ENCODE results near the gene RAD52.

The RAD52 gene

GRCh38 chr12:884746-885414 is 64.6 kb downstream of the RAD52 start:
- H3K4me3 ChIP-seq (ENCODE audit: insufficient read depth, low read depth, low read length), result no peak overlapping the region
- H3K9me3 ChIP-seq (ENCODE audit: control insufficient read depth, low read length), result no peaks in the 10 kb centered on the region
- no peaks in the 10 kb centered on the region for H3K27me3 ChIP-seq (ENCODE audit: control insufficient read depth, insufficient read depth, low read length, poor library complexity, severe bottlenecking)
- H3K27ac ChIP-seq (ENCODE audit: insufficient read depth, low read depth, low read length, poor library complexity, severe bottlenecking), result no peak overlapping the region
- H3K36me3 ChIP-seq (ENCODE audit: control insufficient read depth, insufficient read depth, low read length), result peaks cover 83% of the 10 kb centered on the region
- no peaks in the 10 kb centered on the region for H3K4me1 ChIP-seq (ENCODE audit: control insufficient read depth, insufficient read depth, low read length)
- WGBS, 2 experiments, result 96 to 97% methylated on average over 5 of the region's 5 CpGs

GRCh38 chr12:880656-881055 is 68.8 kb downstream of the RAD52 start:
- Histone ChIP-seq H3K9me3 (ENCODE audit: control insufficient read depth, low read length) (no peaks in the 10 kb centered on the region), H3K27ac (ENCODE audit: insufficient read depth, low read depth, low read length, poor library complexity, severe bottlenecking) (no peak overlapping the region), H3K4me3 (ENCODE audit: insufficient read depth, low read depth, low read length) (no peak overlapping the region), H3K4me1 (ENCODE audit: control insufficient read depth, insufficient read depth, low read length) (no peaks in the 10 kb centered on the region), H3K27me3 (ENCODE audit: control insufficient read depth, insufficient read depth, low read length, poor library complexity, severe bottlenecking) (no peaks in the 10 kb centered on the region), H3K36me3 (ENCODE audit: control insufficient read depth, insufficient read depth, low read length) (peaks cover 71% of the 10 kb centered on the region)
- 87 to 91% methylated on average over 4 of the region's 4 CpGs for WGBS, 2 experiments

DNA sequence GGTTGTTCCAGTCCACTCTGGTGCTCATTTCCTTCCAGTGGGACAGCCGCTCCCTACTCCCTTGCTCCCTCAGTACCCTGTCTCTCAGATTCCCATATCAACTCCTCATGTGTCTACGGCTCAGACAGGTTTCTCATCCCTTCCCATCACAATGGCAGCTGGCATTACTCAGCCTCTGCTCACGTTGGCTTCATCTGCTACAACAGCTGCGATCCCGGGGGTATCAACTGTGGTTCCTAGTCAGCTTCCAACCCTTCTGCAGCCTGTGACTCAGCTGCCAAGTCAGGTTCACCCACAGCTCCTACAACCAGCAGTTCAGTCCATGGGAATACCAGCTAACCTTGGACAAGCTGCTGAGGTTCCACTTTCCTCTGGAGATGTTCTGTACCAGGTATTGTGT is 69.9 kb downstream of the RAD52 start:
- H3K9me3 ChIP-seq (ENCODE audit: control insufficient read depth, low read length), result no peaks in the 10 kb centered on the region
- H3K27ac ChIP-seq (ENCODE audit: insufficient read depth, low read depth, low read length, poor library complexity, severe bottlenecking), result no peak overlapping the region
- no peak overlapping the region for H3K4me3 ChIP-seq (ENCODE audit: insufficient read depth, low read depth, low read length)
- 94 to 95% methylated on average over 5 of the region's 5 CpGs for WGBS, 2 experiments
- no peaks in the 10 kb centered on the region for H3K27me3 ChIP-seq (ENCODE audit: control insufficient read depth, insufficient read depth, low read length, poor library complexity, severe bottlenecking)
- peaks cover 61% of the 10 kb centered on the region for H3K36me3 ChIP-seq (ENCODE audit: control insufficient read depth, insufficient read depth, low read length)
- H3K4me1 ChIP-seq (ENCODE audit: control insufficient read depth, insufficient read depth, low read length), result no peaks in the 10 kb centered on the region

DNA sequence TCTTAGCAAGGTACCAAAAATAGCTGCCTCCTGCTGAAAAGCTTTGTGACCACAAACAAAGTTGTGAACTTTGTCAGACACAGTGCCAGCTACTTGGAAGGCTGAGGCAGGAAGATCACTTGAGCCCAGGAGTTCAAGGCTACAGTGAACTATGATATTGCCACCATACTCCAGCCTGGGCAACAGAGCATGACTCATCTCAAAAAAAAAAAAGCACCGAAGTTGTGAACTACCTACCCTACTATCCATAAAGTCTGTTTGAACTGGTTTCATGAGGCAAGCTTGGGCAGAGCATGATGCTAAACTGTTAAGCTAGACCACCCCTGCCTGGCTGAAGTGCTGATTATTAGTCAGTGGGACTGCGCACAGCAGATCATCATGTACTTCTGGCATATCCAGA is 75.5 kb downstream of the RAD52 start:
- 90 to 93% methylated on average over 2 of the region's 2 CpGs for WGBS, 2 experiments
- no peak overlapping the region for H3K4me3 ChIP-seq (ENCODE audit: insufficient read depth, low read depth, low read length)
- no peak overlapping the region for H3K27ac ChIP-seq (ENCODE audit: insufficient read depth, low read depth, low read length, poor library complexity, severe bottlenecking)
- peaks cover 23% of the 10 kb centered on the region for H3K36me3 ChIP-seq (ENCODE audit: control insufficient read depth, insufficient read depth, low read length)
- no peaks in the 10 kb centered on the region for H3K27me3 ChIP-seq (ENCODE audit: control insufficient read depth, insufficient read depth, low read length, poor library complexity, severe bottlenecking)
- H3K4me1 ChIP-seq (ENCODE audit: control insufficient read depth, insufficient read depth, low read length), result no peaks in the 10 kb centered on the region
- H3K9me3 ChIP-seq (ENCODE audit: control insufficient read depth, low read length), result no peaks in the 10 kb centered on the region

DNA sequence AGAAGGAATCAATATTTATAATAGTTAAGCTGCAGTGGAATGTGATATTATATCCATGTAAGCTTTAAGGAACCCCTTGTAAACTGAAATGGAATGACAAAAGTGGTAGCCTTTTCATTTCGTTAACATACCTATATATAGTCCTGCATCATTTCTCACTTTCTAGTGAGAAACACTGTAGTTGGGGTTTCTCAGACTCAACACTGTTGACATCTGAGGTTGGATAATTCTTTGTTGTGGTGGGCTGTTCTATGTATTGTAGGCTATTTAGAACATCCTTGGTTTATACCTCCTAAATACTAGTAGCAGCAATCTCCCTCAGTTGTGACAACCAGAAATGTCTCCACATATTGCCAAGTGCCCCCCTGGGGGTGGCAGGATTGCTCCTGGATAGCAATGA is 79.1 kb downstream of the RAD52 start:
- H3K36me3 ChIP-seq (ENCODE audit: control insufficient read depth, insufficient read depth, low read length), result peaks cover 23% of the 10 kb centered on the region
- WGBS, 2 experiments, result 88 to 100% methylated on average over 1 of the region's 1 CpG
- H3K9me3 ChIP-seq (ENCODE audit: control insufficient read depth, low read length), result no peaks in the 10 kb centered on the region

GRCh38 chr12:868722-869121 is 80.8 kb downstream of the RAD52 start:
- no peak overlapping the region for H3K4me3 ChIP-seq (ENCODE audit: insufficient read depth, low read depth, low read length)
- WGBS, 2 experiments, result 75 to 79% methylated on average over 3 of the region's 3 CpGs
- H3K4me1 ChIP-seq (ENCODE audit: control insufficient read depth, insufficient read depth, low read length), result no peaks in the 10 kb centered on the region
- no peaks in the 10 kb centered on the region for H3K9me3 ChIP-seq (ENCODE audit: control insufficient read depth, low read length)
- H3K27me3 ChIP-seq (ENCODE audit: control insufficient read depth, insufficient read depth, low read length, poor library complexity, severe bottlenecking), result no peaks in the 10 kb centered on the region
- H3K36me3 ChIP-seq (ENCODE audit: control insufficient read depth, insufficient read depth, low read length), result peaks cover 28% of the 10 kb centered on the region
- H3K27ac ChIP-seq (ENCODE audit: insufficient read depth, low read depth, low read length, poor library complexity, severe bottlenecking), result no peak overlapping the region

More for the DNA sequence above, 79.1 kb downstream of the RAD52 start:
- Histone ChIP-seq H3K4me1 (ENCODE audit: control insufficient read depth, insufficient read depth, low read length) (no peaks in the 10 kb centered on the region), H3K27ac (ENCODE audit: insufficient read depth, low read depth, low read length, poor library complexity, severe bottlenecking) (no peak overlapping the region), H3K27me3 (ENCODE audit: control insufficient read depth, insufficient read depth, low read length, poor library complexity, severe bottlenecking) (no peaks in the 10 kb centered on the region), H3K4me3 (ENCODE audit: insufficient read depth, low read depth, low read length) (no peak overlapping the region)

DNA sequence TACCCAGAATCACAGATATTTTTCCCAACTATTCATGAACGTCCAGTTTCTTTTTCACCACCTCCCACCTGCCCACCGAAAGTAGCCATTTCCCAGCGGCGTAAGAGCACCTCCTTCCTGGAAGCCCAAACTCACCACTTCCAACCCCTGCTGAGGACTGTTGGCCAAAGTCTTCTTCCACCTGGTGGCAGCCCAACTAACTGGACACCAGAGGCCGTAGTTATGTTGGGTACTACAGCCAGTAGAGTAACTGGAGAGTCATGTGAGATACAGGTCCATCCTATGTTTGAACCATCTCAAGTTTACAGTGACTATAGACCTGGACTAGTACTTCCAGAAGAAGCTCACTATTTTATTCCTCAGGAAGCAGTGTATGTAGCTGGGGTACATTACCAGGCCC is 81.6 kb downstream of the RAD52 start:
- 97 to 99% methylated on average over 5 of the region's 5 CpGs for WGBS, 2 experiments
- no peak overlapping the region for H3K4me3 ChIP-seq (ENCODE audit: insufficient read depth, low read depth, low read length)
- H3K9me3 ChIP-seq (ENCODE audit: control insufficient read depth, low read length), result no peaks in the 10 kb centered on the region
- peaks cover 28% of the 10 kb centered on the region for H3K36me3 ChIP-seq (ENCODE audit: control insufficient read depth, insufficient read depth, low read length)
- no peaks in the 10 kb centered on the region for H3K4me1 ChIP-seq (ENCODE audit: control insufficient read depth, insufficient read depth, low read length)
- H3K27me3 ChIP-seq (ENCODE audit: control insufficient read depth, insufficient read depth, low read length, poor library complexity, severe bottlenecking), result no peaks in the 10 kb centered on the region
- H3K27ac ChIP-seq (ENCODE audit: insufficient read depth, low read depth, low read length, poor library complexity, severe bottlenecking), result no peak overlapping the region

- Histone ChIP-seq H3K4me3 (ENCODE audit: insufficient read depth, low read depth, low read length) (no peak overlapping the region), H3K36me3 (ENCODE audit: control insufficient read depth, insufficient read depth, low read length) (peaks cover 35% of the 10 kb centered on the region), H3K27me3 (ENCODE audit: control insufficient read depth, insufficient read depth, low read length, poor library complexity, severe bottlenecking) (no peaks in the 10 kb centered on the region), H3K9me3 (ENCODE audit: control insufficient read depth, low read length) (no peaks in the 10 kb centered on the region), H3K27ac (ENCODE audit: insufficient read depth, low read depth, low read length, poor library complexity, severe bottlenecking) (no peak overlapping the region), H3K4me1 (ENCODE audit: control insufficient read depth, insufficient read depth, low read length) (no peaks in the 10 kb centered on the region)
- no CpG with 5 or more reads among the region's 1 CpG for WGBS, 2 experiments
Observed at GRCh38 chr12:865614-866013, 83.9 kb downstream of the RAD52 start.

DNA sequence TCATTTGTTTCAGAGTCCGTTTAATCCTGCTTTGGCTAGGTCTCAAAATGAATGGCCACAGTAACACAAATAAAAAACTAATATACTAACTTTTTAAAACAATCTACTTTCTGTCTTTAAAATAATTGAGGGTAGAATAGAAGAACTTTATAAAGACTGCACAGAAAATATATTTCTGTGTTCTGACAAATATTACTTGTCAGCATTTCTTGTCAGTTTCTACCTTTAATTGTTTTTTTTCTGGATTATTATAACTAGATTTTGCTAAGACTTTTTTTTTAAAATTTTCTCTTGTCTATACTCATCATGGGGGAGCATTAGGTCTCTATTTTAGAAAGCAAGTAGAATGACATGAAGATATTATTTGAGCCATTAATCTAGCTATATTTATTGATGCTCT is 86.2 kb downstream of the RAD52 start:
- peaks cover 36% of the 10 kb centered on the region for H3K36me3 ChIP-seq (ENCODE audit: control insufficient read depth, insufficient read depth, low read length)
- WGBS, 2 experiments, result 89 to 100% methylated on average over 1 of the region's 1 CpG
- no peak overlapping the region for H3K4me3 ChIP-seq (ENCODE audit: insufficient read depth, low read depth, low read length)

DNA sequence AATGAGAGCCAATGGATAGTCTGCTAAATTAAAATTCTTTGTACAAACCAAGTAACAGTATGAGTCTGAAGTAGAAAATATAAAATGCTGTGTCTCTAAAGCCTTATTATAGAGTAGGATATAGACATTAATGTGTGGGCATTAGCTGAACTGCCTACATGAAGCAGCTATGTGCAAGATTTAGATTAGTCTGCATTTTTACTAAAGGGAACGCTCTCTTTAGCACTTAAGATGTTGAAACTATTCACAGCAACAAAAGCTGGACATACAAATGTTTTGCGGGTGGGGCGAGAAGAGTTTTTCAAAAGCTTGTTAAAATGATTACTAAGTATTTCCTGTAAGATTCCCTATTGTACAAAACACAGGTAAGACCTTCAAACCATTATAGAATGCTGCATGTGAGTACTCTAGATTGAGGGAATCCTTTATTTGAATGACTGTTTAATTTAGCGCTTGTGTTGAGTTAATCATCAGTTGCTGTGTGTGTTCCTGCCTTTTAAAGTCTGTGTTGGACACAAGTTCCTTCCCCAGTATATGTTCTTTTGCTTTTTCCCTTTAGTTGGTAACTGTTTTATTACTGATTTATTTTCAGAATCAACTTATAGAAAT is 87.1 kb downstream of the RAD52 start:
- H3K4me3 ChIP-seq (ENCODE audit: insufficient read depth, low read depth, low read length), result no peak overlapping the region
- no peaks in the 10 kb centered on the region for H3K9me3 ChIP-seq (ENCODE audit: control insufficient read depth, low read length)
- peaks cover 31% of the 10 kb centered on the region for H3K36me3 ChIP-seq (ENCODE audit: control insufficient read depth, insufficient read depth, low read length)
- H3K27ac ChIP-seq (ENCODE audit: insufficient read depth, low read depth, low read length, poor library complexity, severe bottlenecking), result no peak overlapping the region
- H3K4me1 ChIP-seq (ENCODE audit: control insufficient read depth, insufficient read depth, low read length), result no peaks in the 10 kb centered on the region
- 97 to 99% methylated on average over 2 to 4 of the region's 4 CpGs for WGBS, 2 experiments
- no peaks in the 10 kb centered on the region for H3K27me3 ChIP-seq (ENCODE audit: control insufficient read depth, insufficient read depth, low read length, poor library complexity, severe bottlenecking)

More for the DNA sequence above, 86.2 kb downstream of the RAD52 start:
- Histone ChIP-seq H3K27me3 (ENCODE audit: control insufficient read depth, insufficient read depth, low read length, poor library complexity, severe bottlenecking) (no peaks in the 10 kb centered on the region), H3K4me1 (ENCODE audit: control insufficient read depth, insufficient read depth, low read length) (no peaks in the 10 kb centered on the region), H3K27ac (ENCODE audit: insufficient read depth, low read depth, low read length, poor library complexity, severe bottlenecking) (no peak overlapping the region), H3K9me3 (ENCODE audit: control insufficient read depth, low read length) (no peaks in the 10 kb centered on the region)

All from ectodermal cell (in vitro differentiated cells).